Activated T-cell treated with anti-CD3 and anti-CD28 coated beads, Interleukin-2, amount 50 U/mL, for 24 hours (primary cell): Measurements from ENCODE around the gene CCNT2.
A peak's percentile ranks its signal among the peaks of the same experiment; 100 is the strongest.
"Not testable (repeated sequence)": the region's sequence is repeated elsewhere in the genome, so short reads cannot be mapped to it uniquely, and the experiment has no call there.

Source experiments
- DNase-seq: peaks from one replicate; pipeline ENCODE4 v3.0.0-alpha.2; 2020
- H3K27ac Mint-ChIP-seq: 2 replicates; pipeline ENCODE4 v1.8.0; 2020; ENCODE audit warnings: mild to moderate bottlenecking, mixed read lengths
- H3K27me3 Mint-ChIP-seq: 2 replicates; pipeline ENCODE4 v1.8.0; 2020; ENCODE audit warnings: mixed read lengths
- H3K36me3 Mint-ChIP-seq: 2 replicates; pipeline ENCODE4 v1.8.0; 2020; ENCODE audit warnings: low read depth, mixed read lengths
- H3K4me1 Mint-ChIP-seq: 2 replicates; pipeline ENCODE4 v1.8.0; 2020; ENCODE audit warnings: low read depth, mixed read lengths
- H3K4me3 Mint-ChIP-seq: 2 replicates; pipeline ENCODE4 v1.8.0; 2020; ENCODE audit warnings: mild to moderate bottlenecking, moderate library complexity, mixed read lengths
- H3K9me3 Mint-ChIP-seq: 2 replicates; pipeline ENCODE4 v1.8.0; 2020; ENCODE audit warnings: mixed read lengths

CCNT2 gene

GRCh38 chr2:134934641-134935040 lies 16.0 kb downstream of the CCNT2 start:
- peak overlapping the region; percentile 38 for H3K27ac Mint-ChIP-seq
- H3K36me3 Mint-ChIP-seq = peaks cover 91% of the 10 kb centered on the region

GRCh38 chr2:134936691-134937090 lies 18.1 kb downstream of the CCNT2 start:
- Mint-ChIP-seq H3K36me3 (peaks cover 86% of the 10 kb centered on the region), H3K27me3 (no peaks in the 10 kb centered on the region), H3K4me3 (no peak overlapping the region), H3K27ac (no peak overlapping the region), H3K4me1 (peaks cover 62% of the 10 kb centered on the region), H3K9me3 (no peaks in the 10 kb centered on the region)
- DNase-seq = no peak

More at GRCh38 chr2:134934641-134935040, 16.0 kb downstream of the CCNT2 start:
- Mint-ChIP-seq H3K9me3 (no peaks in the 10 kb centered on the region), H3K4me3 (no peak overlapping the region), H3K27me3 (no peaks in the 10 kb centered on the region), H3K4me1 (peaks cover 75% of the 10 kb centered on the region)
- DNase-seq = no peak

GRCh38 chr2:134943540-134943939 lies 24.9 kb downstream of the CCNT2 start:
- Mint-ChIP-seq H3K27ac (no peak overlapping the region), H3K4me1 (peaks cover 41% of the 10 kb centered on the region), H3K9me3 (no peaks in the 10 kb centered on the region), H3K27me3 (no peaks in the 10 kb centered on the region), H3K4me3 (no peak overlapping the region), H3K36me3 (peaks cover 86% of the 10 kb centered on the region)
- DNase-seq = no peak

- Mint-ChIP-seq H3K27ac (peak overlapping the region; percentile 79), H3K36me3 (peaks cover 85% of the 10 kb centered on the region), H3K9me3 (no peaks in the 10 kb centered on the region), H3K27me3 (no peaks in the 10 kb centered on the region), H3K4me1 (peaks cover 45% of the 10 kb centered on the region), H3K4me3 (no peak overlapping the region)
- no peak for DNase-seq
These were observed 26.4 kb downstream of the CCNT2 start for GRCh38 chr2:134944975-134945374.

- Mint-ChIP-seq H3K27me3 (no peaks in the 10 kb centered on the region), H3K4me3 (no peak overlapping the region), H3K9me3 (no peaks in the 10 kb centered on the region), H3K27ac (no peak overlapping the region), H3K36me3 (peaks cover 87% of the 10 kb centered on the region), H3K4me1 (peaks cover 48% of the 10 kb centered on the region)
- no peak for DNase-seq
These were observed 27.5 kb downstream of the CCNT2 start for GRCh38 chr2:134946073-134946472.

GRCh38 chr2:134949981-134950708 lies 31.5 kb downstream of the CCNT2 start:
- Mint-ChIP-seq H3K4me1 (peaks cover 36% of the 10 kb centered on the region), H3K27me3 (no peaks in the 10 kb centered on the region), H3K36me3 (peaks cover 92% of the 10 kb centered on the region), H3K9me3 (no peaks in the 10 kb centered on the region), H3K4me3 (no peak overlapping the region), H3K27ac (peak overlapping the region; percentile 83)
- DNase-seq = no peak

- Mint-ChIP-seq H3K9me3 (no peaks in the 10 kb centered on the region), H3K4me1 (peaks cover 35% of the 10 kb centered on the region), H3K27me3 (no peaks in the 10 kb centered on the region), H3K36me3 (peaks cover 91% of the 10 kb centered on the region), H3K27ac (no peak overlapping the region), H3K4me3 (no peak overlapping the region)
- DNase-seq = no peak
These were observed 32.3 kb downstream of the CCNT2 start for GRCh38 chr2:134950886-134951285.

- H3K27ac Mint-ChIP-seq = no peak overlapping the region
- H3K4me3 Mint-ChIP-seq = no peak overlapping the region
- no peaks in the 10 kb centered on the region for H3K9me3 Mint-ChIP-seq
- H3K36me3 Mint-ChIP-seq = peaks cover 94% of the 10 kb centered on the region
- DNase-seq = no peak
- peaks cover 33% of the 10 kb centered on the region for H3K4me1 Mint-ChIP-seq
- no peaks in the 10 kb centered on the region for H3K27me3 Mint-ChIP-seq
These were observed 34.0 kb downstream of the CCNT2 start for GRCh38 chr2:134952608-134953007.

- peak overlapping the region; percentile 64 for H3K27ac Mint-ChIP-seq
These were observed 35.4 kb downstream of the CCNT2 start for GRCh38 chr2:134954065-134954464.

GRCh38 chr2:134955744-134956143 lies 37.1 kb downstream of the CCNT2 start:
- peaks cover 14% of the 10 kb centered on the region for H3K4me1 Mint-ChIP-seq
- no peak for DNase-seq
- H3K27ac Mint-ChIP-seq = no peak overlapping the region
- no peaks in the 10 kb centered on the region for H3K27me3 Mint-ChIP-seq
- no peaks in the 10 kb centered on the region for H3K9me3 Mint-ChIP-seq
- H3K4me3 Mint-ChIP-seq = no peak overlapping the region
- peaks cover 88% of the 10 kb centered on the region for H3K36me3 Mint-ChIP-seq

More at GRCh38 chr2:134954065-134954464, 35.4 kb downstream of the CCNT2 start:
- no peak for DNase-seq
- Mint-ChIP-seq H3K36me3 (peaks cover 94% of the 10 kb centered on the region), H3K9me3 (no peaks in the 10 kb centered on the region), H3K4me3 (no peak overlapping the region), H3K27me3 (no peaks in the 10 kb centered on the region), H3K4me1 (peaks cover 27% of the 10 kb centered on the region)

- H3K4me3 Mint-ChIP-seq = no peak overlapping the region
- H3K36me3 Mint-ChIP-seq = peaks cover 72% of the 10 kb centered on the region
- H3K27ac Mint-ChIP-seq = no peak overlapping the region
- H3K9me3 Mint-ChIP-seq = no peaks in the 10 kb centered on the region
- no peak for DNase-seq
- H3K4me1 Mint-ChIP-seq = peaks cover 14% of the 10 kb centered on the region
- H3K27me3 Mint-ChIP-seq = no peaks in the 10 kb centered on the region
These were observed 38.9 kb downstream of the CCNT2 start for GRCh38 chr2:134957477-134957876.

GRCh38 chr2:134967166-134967565 lies 48.5 kb downstream of the CCNT2 start:
- H3K9me3 Mint-ChIP-seq = peaks cover 21% of the 10 kb centered on the region
- not testable (repeated sequence) for H3K27ac Mint-ChIP-seq, H3K4me1 Mint-ChIP-seq, H3K4me3 Mint-ChIP-seq, H3K27me3 Mint-ChIP-seq, H3K36me3 Mint-ChIP-seq, DNase-seq

- peaks cover 14% of the 10 kb centered on the region for H3K4me1 Mint-ChIP-seq
- H3K9me3 Mint-ChIP-seq = peaks cover 44% of the 10 kb centered on the region
- H3K4me3 Mint-ChIP-seq = no peak overlapping the region
- no peak for DNase-seq
- H3K27me3 Mint-ChIP-seq = peaks cover under 1% of the 10 kb centered on the region
- H3K27ac Mint-ChIP-seq = peak overlapping the region; percentile 82
- peaks cover 14% of the 10 kb centered on the region for H3K36me3 Mint-ChIP-seq
These were observed 54.9 kb downstream of the CCNT2 start for GRCh38 chr2:134973241-134974138.

- H3K4me1 Mint-ChIP-seq = peaks cover 14% of the 10 kb centered on the region
- H3K4me3 Mint-ChIP-seq = no peak overlapping the region
- H3K36me3 Mint-ChIP-seq = peaks cover 14% of the 10 kb centered on the region
- no peak overlapping the region for H3K27ac Mint-ChIP-seq
- peaks cover 34% of the 10 kb centered on the region for H3K9me3 Mint-ChIP-seq
- peaks cover 6% of the 10 kb centered on the region for H3K27me3 Mint-ChIP-seq
- DNase-seq = no peak
These were observed 56.8 kb downstream of the CCNT2 start for GRCh38 chr2:134975281-134976009.
